ENCODE data around the gene CAPN14.
A peak's percentile ranks its signal among the peaks of the same experiment; 100 is the strongest.

CAPN14 gene

GRCh38 chr2:31217465-31218200 is at the start of gene CAPN14:
Gene CAPN14, minus strand, starts transcription at chr2:31217515. Its CDS starts 12,068 bp downstream, at chr2:31205447.
- DNase-seq (ENCODE audit: low read depth, low spot score), result no peak

GRCh38 chr2:31266804-31267203 is 49.5 kb upstream of the CAPN14 start:
- DNase-seq (ENCODE audit: low read depth, low spot score), result no peak

- no peak for DNase-seq (ENCODE audit: low read depth, low spot score)
Observed at GRCh38 chr2:31265234-31265633, 47.9 kb upstream of the CAPN14 start.

GRCh38 chr2:31263636-31264190 is 46.4 kb upstream of the CAPN14 start:
- DNase-seq (ENCODE audit: low read depth, low spot score), result no peak

- no peak for DNase-seq (ENCODE audit: low read depth, low spot score)
Observed at GRCh38 chr2:31260870-31261269, 43.6 kb upstream of the CAPN14 start.

GRCh38 chr2:31259075-31259474 is 41.8 kb upstream of the CAPN14 start:
- no peak for DNase-seq (ENCODE audit: low read depth, low spot score)

GRCh38 chr2:31258351-31258750 is 41.0 kb upstream of the CAPN14 start:
- DNase-seq (ENCODE audit: low read depth, low spot score), result no peak

GRCh38 chr2:31256611-31257382 is 39.5 kb upstream of the CAPN14 start:
- peak; percentile 79 for DNase-seq (ENCODE audit: low read depth, low spot score)

- no peak for DNase-seq (ENCODE audit: low read depth, low spot score)
Observed at GRCh38 chr2:31255911-31256571, 38.7 kb upstream of the CAPN14 start.

- no peak for DNase-seq (ENCODE audit: low read depth, low spot score)
Observed at GRCh38 chr2:31254237-31255203, 37.2 kb upstream of the CAPN14 start.

GRCh38 chr2:31253356-31254131 is 36.2 kb upstream of the CAPN14 start:
- peak; percentile 24 for DNase-seq (ENCODE audit: low read depth, low spot score)

- DNase-seq (ENCODE audit: low read depth, low spot score), result no peak
Observed at GRCh38 chr2:31251851-31252250, 34.5 kb upstream of the CAPN14 start.

GRCh38 chr2:31251018-31251417 is 33.7 kb upstream of the CAPN14 start:
- no peak for DNase-seq (ENCODE audit: low read depth, low spot score)

GRCh38 chr2:31249009-31249690 is 31.8 kb upstream of the CAPN14 start:
- DNase-seq (ENCODE audit: low read depth, low spot score), result no peak

GRCh38 chr2:31248139-31248538 is 30.8 kb upstream of the CAPN14 start:
- no peak for DNase-seq (ENCODE audit: low read depth, low spot score)

GRCh38 chr2:31247711-31248110 is 30.4 kb upstream of the CAPN14 start:
- no peak for DNase-seq (ENCODE audit: low read depth, low spot score)

- DNase-seq (ENCODE audit: low read depth, low spot score), result no peak
Observed at GRCh38 chr2:31246184-31246852, 29.0 kb upstream of the CAPN14 start.

GRCh38 chr2:31244101-31244500 is 26.8 kb upstream of the CAPN14 start:
- DNase-seq (ENCODE audit: low read depth, low spot score), result no peak

- no peak for DNase-seq (ENCODE audit: low read depth, low spot score)
Observed at GRCh38 chr2:31243053-31243452, 25.7 kb upstream of the CAPN14 start.
